HS-5 (cell line): ENCODE data around the gene BRCA1.

Experiments used
- DNase-seq: peaks from one replicate; pipeline ENCODE4 v3.0.0-alpha.2; 2012; ENCODE audit warnings: low read depth

BRCA1 gene

DNA sequence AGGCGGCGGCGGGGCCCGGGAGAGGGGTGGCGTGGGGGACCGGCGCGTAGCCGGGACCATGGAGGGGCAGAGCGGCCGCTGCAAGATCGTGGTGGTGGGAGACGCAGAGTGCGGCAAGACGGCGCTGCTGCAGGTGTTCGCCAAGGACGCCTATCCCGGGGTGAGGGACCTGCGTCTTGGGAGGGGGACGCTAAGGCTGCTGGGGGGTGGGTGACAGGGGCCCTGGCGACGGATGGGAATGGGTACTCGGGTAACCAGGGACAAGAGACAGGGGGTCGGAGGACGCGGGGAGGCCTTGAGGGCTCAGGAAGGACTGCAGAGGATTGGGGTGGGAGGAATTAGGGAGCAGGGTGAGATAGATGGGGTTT, 99.9 kb downstream of the BRCA1 start:
- no peak for DNase-seq

- peak; percentile 33 for DNase-seq
Measured at GRCh38 chr17:43024407-43025289, 100.5 kb downstream of the BRCA1 start, which contains the start of gene RND2. TSS of gene RND2 (plus strand) at chr17:43025231. CDS start at chr17:43025348, 117 bp downstream.

GRCh38 chr17:43021741-43022512, 103.2 kb downstream of the BRCA1 start, which contains the start of gene VAT1:
TSS of gene VAT1 (minus strand) at chr17:43022385. CDS start at chr17:43022322, 63 bp downstream.
- DNase-seq: no peak

DNA sequence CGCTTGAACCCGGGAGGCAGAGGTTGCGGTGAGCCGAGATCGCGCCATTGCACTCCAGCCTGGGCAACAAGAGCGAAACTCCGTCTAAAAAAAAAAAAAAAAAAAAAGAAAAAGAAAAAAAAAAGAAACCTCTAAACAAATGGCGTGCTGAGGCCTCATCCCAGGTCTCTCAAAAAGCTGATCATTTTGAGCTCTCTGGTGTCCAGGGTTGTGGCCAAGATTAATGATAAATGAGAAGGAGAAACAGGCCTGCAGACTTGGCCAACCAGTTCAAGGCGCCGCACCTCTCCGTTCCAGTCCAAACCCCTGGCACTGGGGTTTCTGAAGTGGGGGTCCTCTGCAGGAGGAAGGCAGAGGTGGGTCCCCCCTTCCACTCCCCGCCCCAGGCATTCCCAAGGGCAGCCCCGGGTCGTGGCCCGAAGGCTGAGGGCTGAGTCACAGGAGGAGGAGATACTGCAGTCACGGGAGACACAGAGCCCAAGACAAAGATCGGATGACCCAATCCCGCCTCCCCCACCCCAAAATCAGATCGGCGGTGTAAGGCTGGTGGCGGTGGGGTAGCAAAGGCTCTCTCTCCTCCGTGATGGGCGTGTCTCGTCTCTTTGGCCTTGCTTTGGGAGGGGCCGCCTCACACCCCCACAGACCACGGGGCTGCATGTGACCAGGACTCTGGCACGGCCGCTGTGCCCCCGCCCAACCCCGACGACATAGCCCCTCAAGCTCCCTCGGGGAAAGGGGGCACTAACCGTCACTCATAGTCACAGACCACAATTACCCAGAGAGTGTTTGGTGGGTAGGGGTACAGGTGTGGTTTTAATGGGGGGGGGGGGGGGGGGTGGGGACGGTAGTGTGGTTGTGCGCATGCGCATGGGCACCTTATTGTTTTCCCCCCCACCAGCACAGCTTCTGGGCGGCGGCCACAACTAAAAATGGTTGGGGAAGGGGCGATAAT, 104.1 kb downstream of the BRCA1 start:
- DNase-seq: peak; percentile 60

- DNase-seq: no peak
Measured at GRCh38 chr17:43020030-43020621, 105.0 kb downstream of the BRCA1 start.

GRCh38 chr17:43019418-43019817, 105.7 kb downstream of the BRCA1 start:
- no peak for DNase-seq

- no peak for DNase-seq
Measured at GRCh38 chr17:43018932-43019331, 106.2 kb downstream of the BRCA1 start.

GRCh38 chr17:43018008-43018853, 106.9 kb downstream of the BRCA1 start:
- DNase-seq: no peak

DNA sequence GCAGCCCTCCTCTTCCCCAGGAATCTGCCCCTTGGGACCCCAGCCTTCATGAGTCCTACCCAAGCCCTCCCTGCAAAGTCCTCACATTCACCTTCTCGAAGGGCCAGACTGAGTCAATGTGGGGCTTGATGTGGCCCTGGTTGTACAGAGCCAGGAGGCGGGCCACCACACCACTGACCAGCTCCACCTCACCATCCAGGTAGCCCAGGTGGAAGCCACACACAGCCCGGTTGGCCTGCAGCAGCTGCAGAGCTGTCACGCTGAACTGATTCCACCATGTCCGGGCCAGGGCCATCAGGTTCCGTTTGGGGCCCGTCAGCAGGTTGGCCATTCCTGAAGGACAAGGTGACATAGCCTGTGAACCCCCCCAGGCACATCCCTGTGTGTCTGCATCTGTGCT, 108.9 kb downstream of the BRCA1 start:
- DNase-seq: no peak

DNA sequence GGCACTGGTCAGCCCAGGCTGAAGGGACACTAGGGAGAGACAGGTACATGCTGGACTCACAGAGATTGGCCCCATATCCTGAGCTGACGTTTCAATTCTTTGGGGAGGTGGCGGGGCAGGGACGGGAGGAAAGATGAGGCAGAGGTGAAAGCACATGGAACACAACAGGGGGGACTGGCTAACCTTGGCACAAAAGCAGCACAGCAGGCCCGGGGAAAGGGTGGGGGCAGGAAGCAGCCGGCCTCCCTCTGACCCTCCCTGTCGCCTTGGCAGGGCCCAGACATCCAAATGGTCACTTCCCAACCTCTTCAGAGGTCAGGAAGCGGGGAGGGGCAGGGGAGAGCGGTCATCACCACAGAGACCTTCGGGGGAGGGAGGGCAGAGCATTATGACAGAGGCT, 109.6 kb downstream of the BRCA1 start:
- DNase-seq: no peak

DNA sequence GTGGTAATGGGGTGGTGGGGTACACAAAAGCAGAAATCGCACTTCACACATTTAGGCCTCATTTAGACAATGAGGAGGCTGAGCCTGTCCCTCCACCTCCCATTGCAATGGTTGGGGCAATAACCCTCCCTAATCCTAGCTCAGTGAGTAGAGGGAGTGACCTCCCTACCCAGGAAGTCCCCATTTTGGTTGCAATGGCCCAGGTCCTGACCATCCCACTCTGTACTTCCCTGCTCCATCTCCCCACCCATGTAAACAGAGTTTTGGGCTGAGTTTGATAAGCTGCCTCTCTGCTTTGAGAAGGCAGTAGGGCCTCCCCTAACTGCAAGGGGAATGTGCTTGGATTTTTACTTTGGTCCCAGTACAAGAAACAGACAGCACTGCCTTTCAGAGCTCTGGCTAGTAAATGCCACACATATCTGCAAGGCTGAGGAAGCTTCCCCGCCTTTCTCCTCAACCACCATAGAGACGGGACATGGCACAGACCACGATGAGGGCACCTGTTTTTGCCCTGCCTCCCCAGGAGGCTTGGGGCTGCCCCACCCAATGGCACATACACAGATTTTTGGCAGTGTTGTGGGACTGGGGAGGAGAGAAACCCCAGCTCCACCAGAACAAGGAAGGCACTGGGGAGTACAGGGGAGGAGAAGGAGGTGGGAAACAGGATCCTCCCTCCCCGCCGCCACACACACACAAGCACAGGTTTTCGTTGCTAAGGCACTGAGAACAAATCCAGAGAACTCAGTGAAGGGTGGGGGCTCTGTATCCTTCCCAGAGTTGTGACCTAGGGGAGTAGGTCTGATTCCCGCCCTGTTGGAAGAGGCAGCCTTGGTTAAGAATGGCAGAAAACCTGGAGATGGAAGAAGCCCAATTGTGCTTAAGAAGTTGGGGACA, 110.3 kb downstream of the BRCA1 start:
- DNase-seq: no peak

GRCh38 chr17:43014020-43014648, 111.0 kb downstream of the BRCA1 start:
- no peak for DNase-seq

DNA sequence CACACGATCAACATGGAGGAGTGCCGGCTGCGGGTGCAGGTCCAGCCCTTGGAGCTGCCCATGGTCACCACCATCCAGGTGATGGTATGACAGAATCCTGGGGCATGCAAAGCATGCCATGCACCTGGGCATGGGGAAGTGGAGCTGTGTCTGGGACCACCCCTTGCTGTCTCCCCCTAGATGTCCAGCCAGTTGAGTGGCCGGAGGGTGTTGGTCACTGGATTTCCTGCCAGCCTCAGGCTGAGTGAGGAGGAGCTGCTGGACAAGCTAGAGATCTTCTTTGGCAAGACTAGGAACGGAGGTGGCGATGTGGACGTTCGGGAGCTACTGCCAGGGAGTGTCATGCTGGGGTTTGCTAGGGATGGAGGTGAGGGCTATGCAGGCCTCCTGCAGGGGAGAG, 111.9 kb downstream of the BRCA1 start:
- no peak for DNase-seq

DNA sequence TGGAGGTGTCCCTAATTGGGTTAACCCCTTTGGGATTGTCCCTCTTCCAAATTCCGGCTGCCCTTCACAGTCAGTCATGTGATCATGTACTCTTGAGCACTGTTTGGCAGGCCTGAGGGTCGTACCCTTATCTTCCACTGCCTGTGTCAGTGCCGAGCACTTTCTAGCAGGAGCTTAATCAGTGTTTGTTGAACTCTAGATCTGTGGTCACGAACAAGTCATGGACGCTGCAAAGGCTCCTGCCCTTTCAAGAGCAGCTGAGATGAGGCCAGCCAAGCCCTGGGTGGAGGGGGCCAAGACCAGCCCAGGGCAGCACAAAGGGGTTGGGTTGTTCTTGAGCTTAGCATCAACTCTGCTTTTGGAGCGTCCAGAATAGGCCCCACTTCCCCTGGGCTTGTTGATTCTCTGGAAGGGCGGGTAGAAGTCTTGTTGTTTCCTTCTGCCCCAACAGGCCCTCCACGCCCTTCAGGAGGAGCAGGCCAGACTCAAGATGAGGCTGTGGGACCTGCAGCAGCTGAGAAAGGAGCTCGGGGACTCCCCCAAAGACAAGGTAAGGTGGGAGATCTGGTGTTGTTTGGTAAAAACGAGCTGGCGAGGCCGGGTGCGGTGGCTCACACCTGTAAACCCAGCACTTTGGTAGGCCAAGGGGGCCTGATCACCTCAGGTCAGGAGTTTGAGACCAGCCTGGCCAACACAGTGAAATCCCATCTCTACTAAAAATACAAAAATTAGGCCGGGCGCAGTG, 113.3 kb downstream of the BRCA1 start:
- no peak for DNase-seq

DNA sequence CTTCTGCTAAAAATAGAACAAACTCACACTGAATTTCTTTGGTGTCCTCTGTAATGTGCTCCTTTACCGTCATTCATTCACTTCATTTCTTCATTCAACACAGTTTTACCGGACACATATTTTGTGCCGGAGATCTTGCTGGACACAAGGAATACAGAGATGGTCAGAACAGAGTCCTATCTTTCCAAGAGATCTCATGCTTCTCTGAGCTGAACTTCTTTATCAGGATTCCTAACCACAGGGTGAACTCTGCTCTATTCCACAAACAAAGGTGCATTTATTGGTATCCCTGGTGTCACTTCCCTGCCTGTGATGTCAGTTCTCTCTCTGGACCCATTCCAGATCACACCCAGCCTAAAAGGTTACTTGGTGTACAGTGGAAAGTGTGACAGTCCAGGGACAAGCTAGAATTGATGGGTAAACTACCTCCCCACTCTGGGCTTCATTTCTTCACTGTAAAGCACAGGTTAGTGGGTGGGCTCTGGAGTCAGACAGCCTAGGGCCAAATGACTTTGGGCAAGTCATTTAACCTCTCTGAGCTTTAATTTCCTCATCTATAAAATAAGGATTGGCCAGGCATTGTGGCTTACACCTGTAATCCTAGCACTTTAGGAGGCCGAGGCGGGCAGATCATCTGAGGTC, 114.4 kb downstream of the BRCA1 start:
- DNase-seq: no peak

GRCh38 chr17:43006639-43007551, 118.3 kb downstream of the BRCA1 start, which contains the start of gene IFI35:
TSS of gene IFI35 (plus strand) at chr17:43006784. CDS start at chr17:43006948, 164 bp downstream.
- no peak for DNase-seq
